ENCODE results near the gene PARD6G.

Gene PARD6G

DNA sequence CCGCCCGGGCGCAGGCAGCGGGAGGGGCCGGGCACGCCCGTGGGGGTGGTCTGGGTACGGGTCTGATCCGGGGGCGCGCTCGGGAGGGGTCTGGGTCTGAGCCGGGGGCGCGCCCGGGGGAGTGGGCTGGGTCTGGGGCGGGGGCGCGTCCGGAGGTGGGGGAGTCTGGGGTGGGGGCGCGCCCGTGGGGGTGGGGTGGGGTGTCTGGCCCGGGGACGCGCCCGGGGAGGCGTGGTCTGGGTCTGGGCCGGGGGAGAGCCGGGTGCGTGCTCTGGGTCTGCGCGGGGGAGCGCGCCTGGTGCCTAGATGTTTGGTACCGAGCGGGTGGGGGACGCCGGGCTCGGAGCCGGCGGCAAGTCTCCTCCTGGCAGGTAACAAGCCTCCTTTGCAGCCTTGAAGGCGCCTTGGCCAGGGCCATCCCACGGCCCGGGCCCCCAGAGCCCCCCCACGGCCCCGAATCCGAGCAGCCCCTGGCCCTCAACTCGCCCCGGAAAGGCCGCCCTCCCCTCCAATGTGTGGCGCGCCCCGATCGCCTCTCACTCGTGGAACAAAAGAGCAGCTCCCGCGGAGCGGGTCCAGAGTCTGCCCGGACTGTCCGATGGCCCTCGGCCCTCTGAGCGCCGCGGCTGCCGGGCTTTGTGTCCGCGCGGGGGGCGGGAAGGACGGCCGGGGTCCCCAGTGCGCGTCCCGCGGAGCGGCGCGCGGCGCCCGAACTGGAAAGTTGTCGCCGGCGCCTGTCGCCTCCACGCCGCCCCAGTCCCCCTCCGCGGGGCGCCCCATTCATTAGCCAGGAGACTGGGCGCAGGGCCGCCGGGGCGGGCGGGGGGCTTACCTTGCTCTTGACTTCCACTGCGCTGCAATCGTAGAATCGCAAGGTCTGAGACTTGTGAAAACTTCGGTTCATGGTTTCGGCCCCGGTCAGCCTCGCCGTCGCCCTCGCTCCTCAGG is 595 bp downstream of the PARD6G start:
- Histone ChIP-seq H3K9me3 (ENCODE audit: control insufficient read depth, insufficient read depth, low read length) (peaks cover 4% of the 10 kb centered on the region; the same call in 1 of the 2 replicates), H3K79me2 (ENCODE audit: control insufficient read depth, low read length) (no peaks in the 10 kb centered on the region), H3K4me1 (ENCODE audit: control insufficient read depth, low read length) (no peaks in the 10 kb centered on the region), H3K9me2 (replicated peaks; ENCODE audit: control insufficient read depth, low read length) (no peaks in the 10 kb centered on the region), H3K36me3 (ENCODE audit: control insufficient read depth, low read length) (no peaks in the 10 kb centered on the region), H3F3A (ENCODE audit: control insufficient read depth, insufficient read depth) (no peaks in the 10 kb centered on the region), H3K27ac (ENCODE audit: low read depth, low read length) (no peak overlapping the region), H4K20me1 (ENCODE audit: control insufficient read depth, insufficient read depth, low read depth, low read length) (no peaks in the 10 kb centered on the region), H3K4me3 (ENCODE audit: low read length) (no peak overlapping the region), H3K4me2 (ENCODE audit: low read length) (no peak overlapping the region), H3K27me3 (ENCODE audit: control insufficient read depth, low read length) (peaks cover 2% of the 10 kb centered on the region; the same call in 1 of the 2 replicates)
- TF ChIP-seq, protein P1, sequence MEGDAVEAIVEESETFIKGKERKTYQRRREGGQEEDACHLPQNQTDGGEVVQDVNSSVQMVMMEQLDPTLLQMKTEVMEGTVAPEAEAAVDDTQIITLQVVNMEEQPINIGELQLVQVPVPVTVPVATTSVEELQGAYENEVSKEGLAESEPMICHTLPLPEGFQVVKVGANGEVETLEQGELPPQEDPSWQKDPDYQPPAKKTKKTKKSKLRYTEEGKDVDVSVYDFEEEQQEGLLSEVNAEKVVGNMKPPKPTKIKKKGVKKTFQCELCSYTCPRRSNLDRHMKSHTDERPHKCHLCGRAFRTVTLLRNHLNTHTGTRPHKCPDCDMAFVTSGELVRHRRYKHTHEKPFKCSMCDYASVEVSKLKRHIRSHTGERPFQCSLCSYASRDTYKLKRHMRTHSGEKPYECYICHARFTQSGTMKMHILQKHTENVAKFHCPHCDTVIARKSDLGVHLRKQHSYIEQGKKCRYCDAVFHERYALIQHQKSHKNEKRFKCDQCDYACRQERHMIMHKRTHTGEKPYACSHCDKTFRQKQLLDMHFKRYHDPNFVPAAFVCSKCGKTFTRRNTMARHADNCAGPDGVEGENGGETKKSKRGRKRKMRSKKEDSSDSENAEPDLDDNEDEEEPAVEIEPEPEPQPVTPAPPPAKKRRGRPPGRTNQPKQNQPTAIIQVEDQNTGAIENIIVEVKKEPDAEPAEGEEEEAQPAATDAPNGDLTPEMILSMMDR (IDR thresholded peaks at IDR 0.05; ENCODE audit: low read depth, low read length, poor library complexity, severe bottlenecking) = no peak
- no peak for TF ChIP-seq EZH2phosphoT487 (IDR thresholded peaks at IDR 0.05; ENCODE audit: borderline replicate concordance, low read length)

GRCh38 chr18:80245781-80246444 is 1.4 kb downstream of the PARD6G start:
- Histone ChIP-seq H3K9me3 (ENCODE audit: control insufficient read depth, insufficient read depth, low read length) (peaks cover 4% of the 10 kb centered on the region; the same call in 1 of the 2 replicates), H4K20me1 (ENCODE audit: control insufficient read depth, insufficient read depth, low read depth, low read length) (no peaks in the 10 kb centered on the region), H3K36me3 (ENCODE audit: control insufficient read depth, low read length) (no peaks in the 10 kb centered on the region), H3K27ac (ENCODE audit: low read depth, low read length) (no peak overlapping the region), H3K4me3 (ENCODE audit: low read length) (no peak overlapping the region), H3K79me2 (ENCODE audit: control insufficient read depth, low read length) (no peaks in the 10 kb centered on the region), H3K9me2 (replicated peaks; ENCODE audit: control insufficient read depth, low read length) (no peaks in the 10 kb centered on the region), H3F3A (ENCODE audit: control insufficient read depth, insufficient read depth) (no peaks in the 10 kb centered on the region), H3K4me1 (ENCODE audit: control insufficient read depth, low read length) (no peaks in the 10 kb centered on the region), H3K4me2 (ENCODE audit: low read length) (no peak overlapping the region), H3K27me3 (ENCODE audit: control insufficient read depth, low read length) (peaks cover 2% of the 10 kb centered on the region; the same call in 1 of the 2 replicates)
- no peak for TF ChIP-seq EZH2phosphoT487 (IDR thresholded peaks at IDR 0.05; ENCODE audit: borderline replicate concordance, low read length)
- TF ChIP-seq, protein P1 (IDR thresholded peaks at IDR 0.05; ENCODE audit: low read depth, low read length, poor library complexity, severe bottlenecking) = no peak

DNA sequence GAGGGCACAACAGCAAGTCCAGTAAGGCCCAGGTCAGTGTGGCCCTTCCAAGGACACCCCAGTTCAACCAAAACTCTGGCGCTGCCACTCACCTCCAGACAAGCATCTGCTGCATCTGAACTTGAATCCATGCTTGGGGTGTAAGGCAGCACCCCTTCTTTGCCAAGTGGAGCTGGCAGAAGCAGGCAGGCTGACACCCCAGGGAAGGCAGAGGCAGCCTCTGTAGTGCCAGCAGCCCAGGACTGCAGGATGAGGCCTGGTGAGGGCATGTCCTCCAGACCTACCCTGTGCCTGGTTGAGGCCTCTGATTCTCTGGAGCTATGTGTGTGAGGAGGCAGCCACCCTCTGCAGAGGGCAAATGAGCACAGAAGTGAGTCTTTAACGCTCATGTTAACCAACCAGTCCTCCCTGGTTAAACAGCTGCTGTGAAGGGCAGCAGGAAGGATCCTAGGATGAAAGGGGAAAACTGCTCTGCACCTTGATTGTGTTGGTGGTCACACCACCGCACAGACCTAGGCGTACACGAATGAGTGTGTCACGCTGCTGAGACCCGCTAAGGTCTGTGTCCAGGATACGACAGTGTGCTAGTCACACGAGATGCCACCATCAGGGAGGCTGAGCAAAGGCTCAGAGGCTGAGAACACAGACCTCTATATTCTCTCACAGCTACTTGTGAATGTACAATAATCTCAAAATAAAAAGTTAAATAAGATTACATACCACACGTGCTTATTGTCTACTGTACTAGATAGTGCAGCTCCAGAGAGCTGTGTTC is 2.2 kb downstream of the PARD6G start:
- H3K27me3 ChIP-seq (ENCODE audit: control insufficient read depth, low read length) = peaks cover 2% of the 10 kb centered on the region; the same call in 1 of the 2 replicates
- H3K9me3 ChIP-seq (ENCODE audit: control insufficient read depth, insufficient read depth, low read length) = peaks cover 4% of the 10 kb centered on the region; the same call in 1 of the 2 replicates
- no peaks in the 10 kb centered on the region for H3F3A ChIP-seq (ENCODE audit: control insufficient read depth, insufficient read depth)
- no peak overlapping the region for H3K4me2 ChIP-seq (ENCODE audit: low read length)
- no peaks in the 10 kb centered on the region for H3K36me3 ChIP-seq (ENCODE audit: control insufficient read depth, low read length)
- no peaks in the 10 kb centered on the region for H3K4me1 ChIP-seq (ENCODE audit: control insufficient read depth, low read length)
- TF ChIP-seq, protein P1 (IDR thresholded peaks at IDR 0.05; ENCODE audit: low read depth, low read length, poor library complexity, severe bottlenecking) = no peak
- no peak for TF ChIP-seq EZH2phosphoT487 (IDR thresholded peaks at IDR 0.05; ENCODE audit: borderline replicate concordance, low read length)
- H3K9me2 ChIP-seq (replicated peaks; ENCODE audit: control insufficient read depth, low read length) = no peaks in the 10 kb centered on the region
- H3K27ac ChIP-seq (ENCODE audit: low read depth, low read length) = no peak overlapping the region
- no peaks in the 10 kb centered on the region for H3K79me2 ChIP-seq (ENCODE audit: control insufficient read depth, low read length)
- H3K4me3 ChIP-seq (ENCODE audit: low read length) = no peak overlapping the region
- H4K20me1 ChIP-seq (ENCODE audit: control insufficient read depth, insufficient read depth, low read depth, low read length) = no peaks in the 10 kb centered on the region
